ENCODE data around the gene SNX9. TPM values are rescaled to one million over a fixed set of nuclear protein-coding genes. Genes with fewer than 3 reads are reported as not detected.

The SNX9 gene
- total and polyA plus RNA-seq, 3 donors from 2014 or later: 26.0 to 32.6 (median 30.1) TPM

- Histone ChIP-seq H3K4me3 (no peak overlapping the region), H3K36me3 (ENCODE audit: low read depth, missing control alignments) (no peaks in the 10 kb centered on the region), H3K9me3 (no peaks in the 10 kb centered on the region), H3K27me3 (no peaks in the 10 kb centered on the region), H3K4me1 (peaks cover 2% of the 10 kb centered on the region), H3K27ac (no peak overlapping the region)
- intact Hi-C loops (cut with DNase I; ENCODE audit: low total_unique reads): no loop called here
- DNase-seq: no peak
- 84 to 87% methylated on average over 6 of the region's 6 CpGs for WGBS, 2 donors
- TF ChIP-seq CTCF (IDR thresholded peaks at IDR 0.05): no peak
- TF ChIP-seq POLR2A (IDR thresholded peaks at IDR 0.05): no peak
These were observed 7.4 kb downstream of the SNX9 start for GRCh38 chr6:157830354-157831017.

- H3K9me3 ChIP-seq: no peaks in the 10 kb centered on the region
- H3K36me3 ChIP-seq (ENCODE audit: low read depth, missing control alignments): no peaks in the 10 kb centered on the region
- TF ChIP-seq CTCF (IDR thresholded peaks at IDR 0.05): no peak
- no peaks in the 10 kb centered on the region for H3K27me3 ChIP-seq
- no peak overlapping the region for H3K4me3 ChIP-seq
- no peak overlapping the region for H3K27ac ChIP-seq
- peaks cover 2% of the 10 kb centered on the region for H3K4me1 ChIP-seq
- WGBS, 2 donors: 86 to 93% methylated on average over 2 of the region's 2 CpGs
- intact Hi-C loops (cut with DNase I; ENCODE audit: low total_unique reads): no loop called here
- no peak for DNase-seq
These were observed 7.9 kb downstream of the SNX9 start for GRCh38 chr6:157831018-157831369.

- WGBS, 2 donors: 71 to 75% methylated on average over 3 of the region's 3 CpGs
- DNase-seq: no peak
- no peaks in the 10 kb centered on the region for H3K27me3 ChIP-seq
- H3K27ac ChIP-seq: no peak overlapping the region
- no peaks in the 10 kb centered on the region for H3K9me3 ChIP-seq
- no peaks in the 10 kb centered on the region for H3K36me3 ChIP-seq (ENCODE audit: low read depth, missing control alignments)
- H3K4me1 ChIP-seq: peaks cover 2% of the 10 kb centered on the region
- TF ChIP-seq POLR2A (IDR thresholded peaks at IDR 0.05) (no peak), CTCF (IDR thresholded peaks at IDR 0.05) (no peak)
- intact Hi-C loops (cut with DNase I; ENCODE audit: low total_unique reads): no loop called here
- H3K4me3 ChIP-seq: no peak overlapping the region
These were observed 8.6 kb downstream of the SNX9 start for GRCh38 chr6:157831424-157832249.

GRCh38 chr6:157832250-157832967 lies 9.4 kb downstream of the SNX9 start:
- TF ChIP-seq POLR2A (IDR thresholded peaks at IDR 0.05) (no peak), CTCF (IDR thresholded peaks at IDR 0.05) (no peak)
- Histone ChIP-seq H3K27ac (no peak overlapping the region), H3K36me3 (ENCODE audit: low read depth, missing control alignments) (no peaks in the 10 kb centered on the region), H3K9me3 (no peaks in the 10 kb centered on the region), H3K4me3 (no peak overlapping the region), H3K4me1 (peaks cover 2% of the 10 kb centered on the region), H3K27me3 (no peaks in the 10 kb centered on the region)
- 81 to 86% methylated on average over 3 of the region's 3 CpGs for WGBS, 2 donors
- intact Hi-C loops (cut with DNase I; ENCODE audit: low total_unique reads): no loop called here
- DNase-seq: no peak
